Measurements from ENCODE around the gene HECTD1. TPM values are rescaled to one million over a fixed set of nuclear protein-coding genes. Genes with fewer than 3 reads are reported as not detected.
"Not testable (repeated sequence)": the region's sequence is repeated elsewhere in the genome, so short reads cannot be mapped to it uniquely, and the experiment has no call there.

HECTD1 gene
- total RNA-seq, 2 experiments from 2014 or later: 105 to 117 TPM

- Mint-ChIP-seq H3K27me3 (no peaks in the 10 kb centered on the region), H3K4me1 (peaks cover 23% of the 10 kb centered on the region), H3K27ac (no peak overlapping the region), H3K9me3 (no peaks in the 10 kb centered on the region), H3K4me3 (no peak overlapping the region), H3K36me3 (peaks cover 2% of the 10 kb centered on the region)
- DNase-seq: no peak
- POLR2A ChIA-PET: no interaction called here
- no peak for ATAC-seq (ENCODE audit: low read depth)
These were observed 32.1 kb upstream of the HECTD1 start for GRCh38 chr14:31239741-31240140.

DNA sequence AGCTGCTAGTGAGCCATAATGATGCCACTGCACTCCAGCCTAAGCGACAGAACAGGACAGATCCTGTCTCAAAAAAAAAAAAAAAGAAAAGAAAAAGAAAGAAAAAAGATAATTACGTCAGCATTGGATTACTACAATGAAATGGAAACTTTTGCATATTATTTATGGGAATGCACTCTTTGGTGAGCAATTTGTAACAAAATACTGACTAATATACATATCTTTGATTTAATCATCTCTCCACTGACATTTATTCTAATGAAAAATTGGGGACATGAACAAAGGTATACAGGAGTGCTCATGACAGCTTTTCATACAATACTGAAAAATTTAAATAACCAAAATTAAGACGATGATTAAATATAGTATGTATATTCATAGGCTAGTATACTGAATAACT is 27.9 kb upstream of the HECTD1 start:
- H3K9me3 Mint-ChIP-seq: no peaks in the 10 kb centered on the region
- POLR2A ChIA-PET: no interaction called here
- H3K27me3 Mint-ChIP-seq: peaks cover 9% of the 10 kb centered on the region
- peaks cover 9% of the 10 kb centered on the region for H3K4me1 Mint-ChIP-seq
- no peak for DNase-seq
- H3K36me3 Mint-ChIP-seq: no peaks in the 10 kb centered on the region
- no peak for ATAC-seq (ENCODE audit: low read depth)
- H3K4me3 Mint-ChIP-seq: no peak overlapping the region
- H3K27ac Mint-ChIP-seq: no peak overlapping the region

DNA sequence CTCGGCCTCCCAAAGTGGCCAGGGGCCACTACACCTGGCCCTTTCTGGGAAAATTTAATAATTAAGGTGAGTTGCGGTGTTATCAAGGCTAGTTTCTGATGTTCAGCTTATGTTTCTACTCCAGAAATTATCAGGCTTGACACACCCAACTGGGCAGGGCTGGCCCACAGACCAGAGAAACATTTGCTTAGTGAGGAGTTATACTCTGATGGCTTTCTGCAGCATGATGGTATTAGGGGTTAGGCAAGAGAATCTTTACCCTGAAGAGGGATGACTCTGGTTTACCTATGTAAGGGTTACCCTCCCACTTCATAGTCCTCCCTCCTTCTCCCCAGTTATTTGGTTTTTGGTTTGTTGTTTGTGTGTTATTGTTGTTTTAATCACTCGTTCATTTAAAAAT is 24.5 kb upstream of the HECTD1 start:
- POLR2A ChIA-PET: no interaction called here
- DNase-seq: no peak

GRCh38 chr14:31231272-31231671 is 23.7 kb upstream of the HECTD1 start:
- H3K9me3 Mint-ChIP-seq; DNase-seq; H3K4me1 Mint-ChIP-seq; H3K36me3 Mint-ChIP-seq; H3K4me3 Mint-ChIP-seq; ATAC-seq (ENCODE audit: low read depth); H3K27ac Mint-ChIP-seq; POLR2A ChIA-PET: not testable (repeated sequence)
- peaks cover 15% of the 10 kb centered on the region for H3K27me3 Mint-ChIP-seq

More for the DNA sequence above, 24.5 kb upstream of the HECTD1 start:
- Mint-ChIP-seq H3K4me1 (peaks cover 9% of the 10 kb centered on the region), H3K9me3 (no peaks in the 10 kb centered on the region), H3K27me3 (peaks cover 13% of the 10 kb centered on the region), H3K36me3 (no peaks in the 10 kb centered on the region), H3K4me3 (no peak overlapping the region), H3K27ac (no peak overlapping the region)
- no peak for ATAC-seq (ENCODE audit: low read depth)

- H3K9me3 Mint-ChIP-seq: no peaks in the 10 kb centered on the region
- no peaks in the 10 kb centered on the region for H3K36me3 Mint-ChIP-seq
- no peak overlapping the region for H3K4me3 Mint-ChIP-seq
- no peak for ATAC-seq (ENCODE audit: low read depth)
- no peak for DNase-seq
- POLR2A ChIA-PET: no interaction called here
- peaks cover 16% of the 10 kb centered on the region for H3K27me3 Mint-ChIP-seq
- no peak overlapping the region for H3K27ac Mint-ChIP-seq
- peaks cover 9% of the 10 kb centered on the region for H3K4me1 Mint-ChIP-seq
These were observed 23.0 kb upstream of the HECTD1 start for GRCh38 chr14:31230573-31230958.

GRCh38 chr14:31229638-31230572 is 22.3 kb upstream of the HECTD1 start:
- Mint-ChIP-seq H3K27ac (no peak overlapping the region), H3K36me3 (no peaks in the 10 kb centered on the region), H3K27me3 (peaks cover 16% of the 10 kb centered on the region), H3K4me1 (peaks cover 9% of the 10 kb centered on the region), H3K4me3 (no peak overlapping the region), H3K9me3 (no peaks in the 10 kb centered on the region)
- no peak for ATAC-seq (ENCODE audit: low read depth)
- DNase-seq: no peak
- POLR2A ChIA-PET: no interaction called here

- Mint-ChIP-seq H3K36me3 (no peaks in the 10 kb centered on the region), H3K27ac (no peak overlapping the region), H3K4me1 (peaks cover 9% of the 10 kb centered on the region), H3K4me3 (no peak overlapping the region), H3K9me3 (no peaks in the 10 kb centered on the region), H3K27me3 (peaks cover 19% of the 10 kb centered on the region)
- POLR2A ChIA-PET: no interaction called here
- ATAC-seq (ENCODE audit: low read depth) (no peak), DNase-seq (no peak)
These were observed 21.4 kb upstream of the HECTD1 start for GRCh38 chr14:31229009-31229408.

DNA sequence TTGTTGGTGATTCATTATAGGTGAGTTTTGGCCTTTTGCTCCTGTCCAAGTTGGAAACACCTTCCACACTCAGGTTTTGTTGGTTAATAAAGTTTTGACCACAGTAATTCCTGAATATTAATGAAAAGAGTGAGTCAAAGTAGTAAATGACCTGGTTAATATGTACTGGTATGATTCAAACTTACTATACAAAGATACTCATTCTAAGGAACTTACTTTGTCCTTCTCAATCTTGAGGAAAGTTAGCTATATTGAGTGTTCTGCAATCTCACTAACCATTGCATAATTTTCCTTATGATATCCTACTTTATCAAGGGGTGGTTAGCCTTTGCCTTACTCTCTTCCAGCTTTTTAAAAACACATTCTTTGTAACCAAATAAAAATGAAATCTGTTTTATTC is 20.9 kb upstream of the HECTD1 start:
- no peak overlapping the region for H3K27ac Mint-ChIP-seq
- no peak overlapping the region for H3K4me3 Mint-ChIP-seq
- H3K9me3 Mint-ChIP-seq: no peaks in the 10 kb centered on the region
- H3K4me1 Mint-ChIP-seq: peaks cover 9% of the 10 kb centered on the region
- no peak for ATAC-seq (ENCODE audit: low read depth)
- DNase-seq: no peak
- peaks cover 17% of the 10 kb centered on the region for H3K27me3 Mint-ChIP-seq
- H3K36me3 Mint-ChIP-seq: no peaks in the 10 kb centered on the region
- POLR2A ChIA-PET: no interaction called here

DNA sequence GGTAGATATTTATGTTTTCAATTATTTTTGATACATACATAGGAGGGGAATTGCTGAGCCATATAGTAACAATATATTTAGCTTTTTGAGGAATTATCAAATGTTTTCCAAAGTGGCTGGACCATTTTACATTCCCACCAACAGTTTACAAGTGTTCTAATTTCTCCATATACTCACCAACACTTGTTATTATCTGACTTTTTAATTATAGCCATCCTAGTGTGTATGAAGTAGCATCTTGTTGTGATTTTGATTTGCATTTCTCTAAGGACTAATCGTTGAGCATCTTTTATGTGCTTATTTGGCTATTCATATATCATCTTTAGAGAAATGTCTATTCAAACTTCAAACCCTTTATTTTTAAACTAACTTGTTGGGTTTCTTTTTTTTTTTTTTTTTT is 17.2 kb upstream of the HECTD1 start:
- H3K9me3 Mint-ChIP-seq: no peaks in the 10 kb centered on the region

GRCh38 chr14:31223331-31223730 is 15.7 kb upstream of the HECTD1 start:
- POLR2A ChIA-PET: no interaction called here
- Mint-ChIP-seq H3K9me3 (no peaks in the 10 kb centered on the region), H3K27ac (no peak overlapping the region), H3K27me3 (peaks cover 20% of the 10 kb centered on the region), H3K4me3 (no peak overlapping the region), H3K4me1 (no peaks in the 10 kb centered on the region), H3K36me3 (no peaks in the 10 kb centered on the region)
- DNase-seq (no peak), ATAC-seq (ENCODE audit: low read depth) (no peak)

More for the DNA sequence above, 17.2 kb upstream of the HECTD1 start:
- POLR2A ChIA-PET: no interaction called here
- Mint-ChIP-seq H3K4me3 (no peak overlapping the region), H3K27me3 (peaks cover 24% of the 10 kb centered on the region), H3K4me1 (peaks cover 9% of the 10 kb centered on the region), H3K36me3 (no peaks in the 10 kb centered on the region), H3K27ac (no peak overlapping the region)
- DNase-seq (no peak), ATAC-seq (ENCODE audit: low read depth) (no peak)

GRCh38 chr14:31222834-31223233 is 15.2 kb upstream of the HECTD1 start:
- DNase-seq (no peak), ATAC-seq (ENCODE audit: low read depth) (no peak)
- Mint-ChIP-seq H3K36me3 (no peaks in the 10 kb centered on the region), H3K27ac (no peak overlapping the region), H3K9me3 (no peaks in the 10 kb centered on the region), H3K27me3 (peaks cover 20% of the 10 kb centered on the region), H3K4me3 (no peak overlapping the region), H3K4me1 (no peaks in the 10 kb centered on the region)
- POLR2A ChIA-PET: no interaction called here

GRCh38 chr14:31221266-31221665 is 13.7 kb upstream of the HECTD1 start:
- H3K9me3 Mint-ChIP-seq: no peaks in the 10 kb centered on the region
- DNase-seq (no peak), ATAC-seq (ENCODE audit: low read depth) (no peak)
- H3K27me3 Mint-ChIP-seq: peaks cover 18% of the 10 kb centered on the region
- H3K4me1 Mint-ChIP-seq: no peaks in the 10 kb centered on the region
- no peak overlapping the region for H3K4me3 Mint-ChIP-seq
- no peak overlapping the region for H3K27ac Mint-ChIP-seq
- H3K36me3 Mint-ChIP-seq: no peaks in the 10 kb centered on the region
- POLR2A ChIA-PET: interaction anchor here (0.7 kb wide), 1 partner anchor 236 kb away, joined by 3 read pairs; the partner anchor contains the start of gene DTD2

- no peak overlapping the region for H3K4me3 Mint-ChIP-seq
- POLR2A ChIA-PET: no interaction called here
- DNase-seq (no peak), ATAC-seq (ENCODE audit: low read depth) (no peak)
- H3K27me3 Mint-ChIP-seq: peaks cover 14% of the 10 kb centered on the region
- H3K4me1 Mint-ChIP-seq: no peaks in the 10 kb centered on the region
- H3K9me3 Mint-ChIP-seq: no peaks in the 10 kb centered on the region
- no peak overlapping the region for H3K27ac Mint-ChIP-seq
- H3K36me3 Mint-ChIP-seq: no peaks in the 10 kb centered on the region
These were observed 11.6 kb upstream of the HECTD1 start for GRCh38 chr14:31219169-31219568.

DNA sequence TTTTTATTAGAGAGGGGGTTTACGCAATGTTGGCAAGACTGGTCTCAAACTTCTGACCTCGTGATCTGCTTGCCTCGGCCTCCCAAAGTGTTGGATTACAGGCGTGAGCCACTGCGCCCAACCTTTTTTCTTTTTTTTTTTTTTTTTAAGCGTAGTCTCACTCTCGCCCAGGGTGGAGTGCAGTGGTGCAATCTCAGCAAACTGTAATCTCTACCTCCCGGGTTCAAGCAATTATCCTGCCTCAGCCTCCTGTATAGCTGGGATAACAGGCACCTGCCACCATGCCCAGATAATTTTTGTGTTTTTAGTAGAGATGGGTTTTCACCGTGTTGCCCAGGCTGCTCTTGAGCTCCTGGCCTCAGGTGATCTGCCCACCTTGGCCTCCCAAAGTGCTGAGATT is 8.8 kb upstream of the HECTD1 start:
- Mint-ChIP-seq H3K27ac (no peak overlapping the region), H3K9me3 (no peaks in the 10 kb centered on the region), H3K27me3 (peaks cover 2% of the 10 kb centered on the region), H3K4me1 (no peaks in the 10 kb centered on the region), H3K4me3 (no peak overlapping the region), H3K36me3 (no peaks in the 10 kb centered on the region)
- no peak for ATAC-seq (ENCODE audit: low read depth)
- POLR2A ChIA-PET: no interaction called here
- DNase-seq: no peak

Data from activated naive CD8-positive, alpha-beta T cell treated with anti-CD3 and anti-CD28 coated beads, Interleukin-2, amount 10 ng/mL, durations not matched to agents 7 days and 5 days (primary cell).